ENCODE data around the gene ZSCAN18. TPM values are rescaled to one million over a fixed set of nuclear protein-coding genes. Genes with fewer than 3 reads are reported as not detected.

Gene ZSCAN18
- total and polyA plus RNA-seq, 2 donors (not counting 3 experiments of a cell fraction or from before 2014, with no cell fraction given): 15.8 to 17.3 TPM

DNA sequence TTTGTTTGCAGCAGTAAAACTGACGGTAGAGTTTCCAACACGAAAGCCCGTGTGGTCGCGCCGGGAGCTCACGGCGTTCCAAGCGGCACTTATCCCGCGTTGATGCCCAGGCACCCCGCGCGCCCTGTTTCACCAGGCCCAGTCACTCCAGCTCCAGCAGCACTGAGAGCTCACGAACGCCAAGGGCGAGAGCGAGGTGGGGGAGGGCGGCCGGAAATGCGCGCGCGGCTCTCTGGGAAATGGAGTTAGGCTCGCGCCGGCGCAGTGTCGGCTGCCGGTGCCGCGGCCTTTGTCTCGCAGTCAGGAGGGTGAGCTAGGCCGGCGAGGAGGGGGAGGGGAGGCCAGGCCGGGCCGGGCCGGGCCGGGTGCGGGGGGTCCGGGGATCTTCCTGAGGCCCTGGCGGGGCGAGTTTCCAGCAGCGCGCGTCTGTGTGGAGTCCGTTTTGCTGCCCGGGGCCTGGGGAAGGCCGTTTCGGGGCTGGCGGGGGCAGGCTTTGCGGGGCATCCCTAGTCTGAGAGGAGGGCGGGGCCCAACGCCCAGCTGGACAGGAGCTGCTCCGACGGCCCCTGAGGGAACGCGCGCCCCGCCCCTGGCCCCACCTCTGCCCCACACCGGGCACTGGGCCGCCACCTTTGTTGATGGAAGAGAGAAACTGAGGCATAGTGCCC, 38.9 kb downstream of the ZSCAN18 start, which contains the start of gene ZNF135:
Gene ZNF135, plus strand, starts transcription at position 280 of the 668 bp plus-strand sequence. CDS start 721 bp downstream, outside the sequence.
- Histone ChIP-seq H3K36me3 (ENCODE audit: control insufficient read depth in 2 of 2, extremely low read depth in 1 of 2, insufficient read depth in 2 of 2, low read length in 2 of 2) (no peaks in the 10 kb centered on the region), H4K20me1 (replicated peaks; ENCODE audit: control insufficient read depth, extremely low read depth, insufficient read depth, low read length) (no peaks in the 10 kb centered on the region), H3K79me2 (ENCODE audit: control insufficient read depth, insufficient read depth, low read length) (no peaks in the 10 kb centered on the region), H3K4me3 (replicated peaks in 1 of 3; ENCODE audit: insufficient read depth in 1 of 3, low read depth in 1 of 3, low read length in 3 of 3) (peak within 1 kb of the TSS in 1 of 3 experiments; percentile 27), H3K9me1 (replicated peaks; ENCODE audit: control insufficient read depth, extremely low read depth, insufficient read depth, low read length) (no peaks in the 10 kb centered on the region), H3K4me1 (ENCODE audit: control insufficient read depth, extremely low read depth, insufficient read depth, low read length) (no peaks in the 10 kb centered on the region), H3K27ac (ENCODE audit: insufficient read depth, low read depth, low read length) (no peak within 1 kb of the TSS), H3K4me2 (ENCODE audit: insufficient read depth, low read length) (no peak within 1 kb of the TSS), H2AFZ (ENCODE audit: low read depth, low read length) (no peak within 1 kb of the TSS), H3K27me3 (ENCODE audit: control insufficient read depth in 2 of 2, insufficient read depth in 2 of 2, low read length in 2 of 2) (no peaks in the 10 kb centered on the region), H3K9ac (replicated peaks; ENCODE audit: extremely low read depth, insufficient read depth, low read length) (no peak within 1 kb of the TSS), H3K9me3 (replicated peaks; ENCODE audit: control insufficient read depth, insufficient read depth, low read length) (no peaks in the 10 kb centered on the region)
- DNase-seq (ENCODE audit: low read depth, low spot score) (peak; percentile 36), FAIRE-seq (no peak)
- no TSS peak for BruUV-seq (replicated peaks)
- POLR2A ChIA-PET: interaction anchor here (0.6 kb wide), 1 partner anchor 427 kb away, joined by 4 read pairs; no protein-coding TSS in a partner anchor
- TF ChIP-seq JUN (IDR thresholded peaks at IDR 0.05; ENCODE audit: borderline replicate concordance, insufficient read depth, insufficient read length, low read depth) (no peak), EZH2 (IDR thresholded peaks at IDR 0.05; ENCODE audit: borderline replicate concordance, low read depth, low read length, severe bottlenecking) (no peak), MYC (IDR thresholded peaks at IDR 0.05; ENCODE audit: low read depth, low read length) (no peak), GATA2 (IDR thresholded peaks at IDR 0.05; ENCODE audit: insufficient read depth, insufficient read length, low read depth, low read length) (no peak), POLR2AphosphoS5 (IDR thresholded peaks at IDR 0.05; ENCODE audit: insufficient read depth, low read depth, low read length) (no peak), FOS (IDR thresholded peaks at IDR 0.05; ENCODE audit: borderline replicate concordance, insufficient read depth, low read length) (no peak)
- TF ChIP-seq, protein P1, sequence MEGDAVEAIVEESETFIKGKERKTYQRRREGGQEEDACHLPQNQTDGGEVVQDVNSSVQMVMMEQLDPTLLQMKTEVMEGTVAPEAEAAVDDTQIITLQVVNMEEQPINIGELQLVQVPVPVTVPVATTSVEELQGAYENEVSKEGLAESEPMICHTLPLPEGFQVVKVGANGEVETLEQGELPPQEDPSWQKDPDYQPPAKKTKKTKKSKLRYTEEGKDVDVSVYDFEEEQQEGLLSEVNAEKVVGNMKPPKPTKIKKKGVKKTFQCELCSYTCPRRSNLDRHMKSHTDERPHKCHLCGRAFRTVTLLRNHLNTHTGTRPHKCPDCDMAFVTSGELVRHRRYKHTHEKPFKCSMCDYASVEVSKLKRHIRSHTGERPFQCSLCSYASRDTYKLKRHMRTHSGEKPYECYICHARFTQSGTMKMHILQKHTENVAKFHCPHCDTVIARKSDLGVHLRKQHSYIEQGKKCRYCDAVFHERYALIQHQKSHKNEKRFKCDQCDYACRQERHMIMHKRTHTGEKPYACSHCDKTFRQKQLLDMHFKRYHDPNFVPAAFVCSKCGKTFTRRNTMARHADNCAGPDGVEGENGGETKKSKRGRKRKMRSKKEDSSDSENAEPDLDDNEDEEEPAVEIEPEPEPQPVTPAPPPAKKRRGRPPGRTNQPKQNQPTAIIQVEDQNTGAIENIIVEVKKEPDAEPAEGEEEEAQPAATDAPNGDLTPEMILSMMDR (IDR thresholded peaks at IDR 0.05; ENCODE audit: extremely low read depth in 1 of 2, insufficient read depth in 1 of 2, low read depth in 1 of 2, low read length in 2 of 2): no peak
- dilution Hi-C loops (cut with MboI; ENCODE audit: extremely low pct_ligation_motif_present, low sequenced_read_pairs): no loop called here
- CTCF ChIA-PET: no interaction called here
- intact Hi-C loops (cut with micrococcal nuclease): no loop called here
